CD4-positive, alpha-beta T cell treated with Interleukin-6 for 4 hours (primary cell): Measurements from ENCODE around the gene MEGF6.

ENCODE experiments used
- DNase-seq: peaks from one replicate; pipeline ENCODE4 v3.0.0-alpha.2; 2020; ENCODE audit warnings: mixed read lengths

MEGF6 gene

GRCh38 chr1:3498986-3499385 lies 112.3 kb downstream of the MEGF6 start:
- DNase-seq = no peak

GRCh38 chr1:3498246-3498930 lies 112.9 kb downstream of the MEGF6 start:
- no peak for DNase-seq

- no peak for DNase-seq
Observed at GRCh38 chr1:3497521-3497920, 113.8 kb downstream of the MEGF6 start.

- no peak for DNase-seq
Observed at GRCh38 chr1:3496916-3497315, 114.4 kb downstream of the MEGF6 start.

- DNase-seq = no peak
Observed at GRCh38 chr1:3495776-3496745, 115.2 kb downstream of the MEGF6 start.

- DNase-seq = no peak
Observed at GRCh38 chr1:3494321-3495308, 116.7 kb downstream of the MEGF6 start.

GRCh38 chr1:3492545-3493246 lies 118.6 kb downstream of the MEGF6 start:
- no peak for DNase-seq

GRCh38 chr1:3491291-3492246 lies 119.7 kb downstream of the MEGF6 start:
- peak; percentile 89 for DNase-seq

GRCh38 chr1:3490046-3490745 lies 121.1 kb downstream of the MEGF6 start:
- DNase-seq = no peak

GRCh38 chr1:3488432-3488831 lies 122.9 kb downstream of the MEGF6 start:
- no peak for DNase-seq

- no peak for DNase-seq
Observed at GRCh38 chr1:3485016-3485415, 126.3 kb downstream of the MEGF6 start.

- DNase-seq = peak; percentile 47
Observed at GRCh38 chr1:3483801-3484444, 127.4 kb downstream of the MEGF6 start.

- DNase-seq = no peak
Observed at GRCh38 chr1:3483380-3483779, 127.9 kb downstream of the MEGF6 start.

GRCh38 chr1:3482378-3482849 lies 128.9 kb downstream of the MEGF6 start:
- no peak for DNase-seq

- DNase-seq = no peak
Observed at GRCh38 chr1:3481836-3482375, 129.4 kb downstream of the MEGF6 start.

GRCh38 chr1:3481046-3481445 lies 130.3 kb downstream of the MEGF6 start:
- DNase-seq = no peak

GRCh38 chr1:3480369-3480719 lies 131.0 kb downstream of the MEGF6 start:
- DNase-seq = no peak

GRCh38 chr1:3479511-3480368 lies 131.6 kb downstream of the MEGF6 start:
- no peak for DNase-seq
